Measurements from ENCODE around the gene AFF2. TPM values are rescaled to one million over a fixed set of nuclear protein-coding genes. Genes with fewer than 3 reads are reported as not detected.

AFF2 gene
- total RNA-seq, 1 donor from 2014 or later = 0.70 TPM

- Mint-ChIP-seq H3K4me1 (no peaks in the 10 kb centered on the region), H3K36me3 (ENCODE audit: low read depth) (no peaks in the 10 kb centered on the region), H3K4me3 (no peak overlapping the region), H3K27ac (no peak overlapping the region), H3K9me3 (no peaks in the 10 kb centered on the region), H3K27me3 (no peaks in the 10 kb centered on the region)
- no peak for DNase-seq
- intact Hi-C loops (cut with micrococcal nuclease) = no loop called here
These were observed 213.6 kb downstream of the AFF2 start for GRCh38 chrX:148713981-148714380.

GRCh38 chrX:148715361-148715760 lies 214.9 kb downstream of the AFF2 start:
- Mint-ChIP-seq H3K27ac (no peak overlapping the region), H3K9me3 (no peaks in the 10 kb centered on the region), H3K4me3 (no peak overlapping the region), H3K36me3 (ENCODE audit: low read depth) (no peaks in the 10 kb centered on the region), H3K4me1 (no peaks in the 10 kb centered on the region), H3K27me3 (no peaks in the 10 kb centered on the region)
- intact Hi-C loops (cut with micrococcal nuclease) = no loop called here
- DNase-seq = no peak

GRCh38 chrX:148722966-148723365 lies 222.5 kb downstream of the AFF2 start:
- no peaks in the 10 kb centered on the region for H3K27me3 Mint-ChIP-seq
- H3K9me3 Mint-ChIP-seq = no peaks in the 10 kb centered on the region
- H3K4me3 Mint-ChIP-seq = no peak overlapping the region
- no peak for DNase-seq
- intact Hi-C loops (cut with micrococcal nuclease) = no loop called here
- no peak overlapping the region for H3K27ac Mint-ChIP-seq
- H3K4me1 Mint-ChIP-seq = no peaks in the 10 kb centered on the region
- no peaks in the 10 kb centered on the region for H3K36me3 Mint-ChIP-seq (ENCODE audit: low read depth)

- Mint-ChIP-seq H3K9me3 (no peaks in the 10 kb centered on the region), H3K4me3 (no peak overlapping the region), H3K27ac (no peak overlapping the region), H3K36me3 (ENCODE audit: low read depth) (no peaks in the 10 kb centered on the region), H3K4me1 (no peaks in the 10 kb centered on the region), H3K27me3 (no peaks in the 10 kb centered on the region)
- no peak for DNase-seq
- intact Hi-C loops (cut with micrococcal nuclease) = no loop called here
These were observed 223.1 kb downstream of the AFF2 start for GRCh38 chrX:148723551-148723950.

- H3K4me1 Mint-ChIP-seq = no peaks in the 10 kb centered on the region
- H3K4me3 Mint-ChIP-seq = no peak overlapping the region
- no peaks in the 10 kb centered on the region for H3K36me3 Mint-ChIP-seq (ENCODE audit: low read depth)
- no peak overlapping the region for H3K27ac Mint-ChIP-seq
- H3K27me3 Mint-ChIP-seq = no peaks in the 10 kb centered on the region
- intact Hi-C loops (cut with micrococcal nuclease) = no loop called here
- DNase-seq = no peak
- H3K9me3 Mint-ChIP-seq = no peaks in the 10 kb centered on the region
These were observed 228.5 kb downstream of the AFF2 start for GRCh38 chrX:148728901-148729300.

GRCh38 chrX:148732743-148733142 lies 232.3 kb downstream of the AFF2 start:
- Mint-ChIP-seq H3K4me1 (no peaks in the 10 kb centered on the region), H3K9me3 (no peaks in the 10 kb centered on the region), H3K27me3 (no peaks in the 10 kb centered on the region), H3K4me3 (no peak overlapping the region), H3K36me3 (ENCODE audit: low read depth) (no peaks in the 10 kb centered on the region), H3K27ac (no peak overlapping the region)
- intact Hi-C loops (cut with micrococcal nuclease) = no loop called here
- no peak for DNase-seq

- intact Hi-C loops (cut with micrococcal nuclease) = no loop called here
- Mint-ChIP-seq H3K27ac (no peak overlapping the region), H3K4me3 (no peak overlapping the region), H3K36me3 (ENCODE audit: low read depth) (no peaks in the 10 kb centered on the region), H3K4me1 (peaks cover 2% of the 10 kb centered on the region), H3K27me3 (no peaks in the 10 kb centered on the region), H3K9me3 (no peaks in the 10 kb centered on the region)
- no peak for DNase-seq
These were observed 241.0 kb downstream of the AFF2 start for GRCh38 chrX:148741441-148741840.

- Mint-ChIP-seq H3K9me3 (no peaks in the 10 kb centered on the region), H3K27me3 (no peaks in the 10 kb centered on the region), H3K27ac (no peak overlapping the region), H3K4me3 (no peak overlapping the region), H3K4me1 (no peaks in the 10 kb centered on the region), H3K36me3 (ENCODE audit: low read depth) (no peaks in the 10 kb centered on the region)
- no peak for DNase-seq
- intact Hi-C loops (cut with micrococcal nuclease) = no loop called here
These were observed 254.7 kb downstream of the AFF2 start for GRCh38 chrX:148755111-148755510.

- no peaks in the 10 kb centered on the region for H3K9me3 Mint-ChIP-seq
- no peaks in the 10 kb centered on the region for H3K4me1 Mint-ChIP-seq
- intact Hi-C loops (cut with micrococcal nuclease) = no loop called here
- no peaks in the 10 kb centered on the region for H3K36me3 Mint-ChIP-seq (ENCODE audit: low read depth)
- no peak for DNase-seq
- no peak overlapping the region for H3K4me3 Mint-ChIP-seq
- no peaks in the 10 kb centered on the region for H3K27me3 Mint-ChIP-seq
- H3K27ac Mint-ChIP-seq = no peak overlapping the region
These were observed 263.5 kb downstream of the AFF2 start for GRCh38 chrX:148763896-148764295.

GRCh38 chrX:148768296-148768695 lies 267.9 kb downstream of the AFF2 start:
- Mint-ChIP-seq H3K36me3 (ENCODE audit: low read depth) (no peaks in the 10 kb centered on the region), H3K4me1 (no peaks in the 10 kb centered on the region), H3K27me3 (no peaks in the 10 kb centered on the region), H3K9me3 (no peaks in the 10 kb centered on the region), H3K4me3 (no peak overlapping the region), H3K27ac (no peak overlapping the region)
- DNase-seq = no peak
- intact Hi-C loops (cut with micrococcal nuclease) = no loop called here

- Mint-ChIP-seq H3K9me3 (no peaks in the 10 kb centered on the region), H3K36me3 (ENCODE audit: low read depth) (no peaks in the 10 kb centered on the region), H3K4me3 (no peak overlapping the region), H3K27me3 (no peaks in the 10 kb centered on the region), H3K4me1 (no peaks in the 10 kb centered on the region), H3K27ac (no peak overlapping the region)
- intact Hi-C loops (cut with micrococcal nuclease) = no loop called here
- no peak for DNase-seq
These were observed 271.0 kb downstream of the AFF2 start for GRCh38 chrX:148771440-148771839.

- intact Hi-C loops (cut with micrococcal nuclease) = no loop called here
- no peak overlapping the region for H3K27ac Mint-ChIP-seq
These were observed 273.9 kb downstream of the AFF2 start for GRCh38 chrX:148774276-148774675.

GRCh38 chrX:148784137-148784536 lies 283.7 kb downstream of the AFF2 start:
- H3K27ac Mint-ChIP-seq = no peak overlapping the region
- H3K4me3 Mint-ChIP-seq = no peak overlapping the region
- no peaks in the 10 kb centered on the region for H3K27me3 Mint-ChIP-seq
- no peaks in the 10 kb centered on the region for H3K9me3 Mint-ChIP-seq
- no peaks in the 10 kb centered on the region for H3K4me1 Mint-ChIP-seq
- no peak for DNase-seq
- intact Hi-C loops (cut with micrococcal nuclease) = no loop called here
- no peaks in the 10 kb centered on the region for H3K36me3 Mint-ChIP-seq (ENCODE audit: low read depth)

More at GRCh38 chrX:148774276-148774675, 273.9 kb downstream of the AFF2 start:
- Mint-ChIP-seq H3K4me3 (no peak overlapping the region), H3K27me3 (no peaks in the 10 kb centered on the region), H3K9me3 (peaks cover 4% of the 10 kb centered on the region), H3K36me3 (ENCODE audit: low read depth) (no peaks in the 10 kb centered on the region), H3K4me1 (no peaks in the 10 kb centered on the region)
- DNase-seq = no peak

GRCh38 chrX:148784856-148785255 lies 284.4 kb downstream of the AFF2 start:
- no peaks in the 10 kb centered on the region for H3K36me3 Mint-ChIP-seq (ENCODE audit: low read depth)
- H3K27ac Mint-ChIP-seq = no peak overlapping the region
- no peak overlapping the region for H3K4me3 Mint-ChIP-seq
- intact Hi-C loops (cut with micrococcal nuclease) = no loop called here
- H3K27me3 Mint-ChIP-seq = no peaks in the 10 kb centered on the region
- no peak for DNase-seq
- H3K9me3 Mint-ChIP-seq = no peaks in the 10 kb centered on the region
- H3K4me1 Mint-ChIP-seq = no peaks in the 10 kb centered on the region

GRCh38 chrX:148785256-148785655 lies 284.8 kb downstream of the AFF2 start:
- no peak for DNase-seq
- no peaks in the 10 kb centered on the region for H3K9me3 Mint-ChIP-seq
- no peaks in the 10 kb centered on the region for H3K4me1 Mint-ChIP-seq
- no peak overlapping the region for H3K4me3 Mint-ChIP-seq
- intact Hi-C loops (cut with micrococcal nuclease) = no loop called here
- no peak overlapping the region for H3K27ac Mint-ChIP-seq
- H3K27me3 Mint-ChIP-seq = no peaks in the 10 kb centered on the region
- H3K36me3 Mint-ChIP-seq (ENCODE audit: low read depth) = no peaks in the 10 kb centered on the region

All from activated CD4-positive, alpha-beta T cell treated with anti-CD3 and anti-CD28 coated beads, Interleukin-2, amount 10 ng/mL, durations not matched to agents 24 days and 14 days (primary cell).